ENCODE results near the gene DMWD. TPM values are rescaled to one million over a fixed set of nuclear protein-coding genes. Genes with fewer than 3 reads are reported as not detected.

Gene DMWD
- 21.9 to 41.9 TPM (median 34.3 TPM) in 5 replicates for total RNA-seq (2022; extraction: Qiagen RNA extraction; ENCODE audit: low read depth)

GRCh38 chr19:45792470-45793177 is at the start of gene DMWD:
Gene DMWD (minus strand): TSS chr19:45792845. CDS start chr19:45792756, 89 bp downstream.

GRCh38 chr19:45814851-45815480 is 22.3 kb upstream of the DMWD start, which contains the start of gene RSPH6A:
Gene RSPH6A (minus strand): TSS chr19:45815308. CDS start chr19:45815176, 132 bp downstream.

GRCh38 chr19:45782162-45782691 is 10.4 kb downstream of the DMWD start, which contains the start of gene DMPK:
Gene DMPK (minus strand): TSS chr19:45782490. CDS start chr19:45782352, 138 bp downstream.

GRCh38 chr19:45768984-45769782 is 23.5 kb downstream of the DMWD start, which contains the start of gene SIX5:
Gene SIX5 (minus strand): TSS chr19:45769252. CDS start chr19:45768844, 408 bp downstream.

GRCh38 chr19:45733160-45733810 is 59.4 kb downstream of the DMWD start, which contains the start of gene MEIOSIN:
Gene MEIOSIN (plus strand): TSS chr19:45733439. CDS start chr19:45735377, 1,938 bp downstream.

Other genes with a start within 250 kb of the DMWD start
- 11.8 to 17.6 TPM (median 14.7 TPM) in 5 replicates for gene OPA3, start 208.0 kb downstream of the DMWD start, total RNA-seq (2022; extraction: Qiagen RNA extraction; ENCODE audit: low read depth)
- 0.07 to 0.21 TPM (median 0.14 TPM) in 4 of 5 replicates, not detected in the other for gene GPR4, start 190.6 kb downstream of the DMWD start, total RNA-seq (2022; extraction: Qiagen RNA extraction; ENCODE audit: low read depth)
- 20.3 to 23.8 TPM (median 21.3 TPM) in 5 replicates for gene EML2, start 153.4 kb downstream of the DMWD start, total RNA-seq (2022; extraction: Qiagen RNA extraction; ENCODE audit: low read depth)
- 2.3 to 3.8 TPM (median 2.6 TPM) in 5 replicates for gene GIPR, start 124.6 kb downstream of the DMWD start, total RNA-seq (2022; extraction: Qiagen RNA extraction; ENCODE audit: low read depth)
- gene SNRPD2, start 100.9 kb downstream of the DMWD start, total RNA-seq (2022; extraction: Qiagen RNA extraction; ENCODE audit: low read depth), result 773 to 1,010 TPM (median 799 TPM) in 5 replicates
- 6.9 to 10.7 TPM (median 9.5 TPM) in 5 replicates for gene QPCTL, start 100.2 kb downstream of the DMWD start, total RNA-seq (2022; extraction: Qiagen RNA extraction; ENCODE audit: low read depth)
- gene FBXO46, start 61.9 kb downstream of the DMWD start, total RNA-seq (2022; extraction: Qiagen RNA extraction; ENCODE audit: low read depth), result 7.2 to 12.3 TPM (median 9.9 TPM) in 5 replicates
- gene MEIOSIN, start 59.4 kb downstream of the DMWD start, total RNA-seq (2022; extraction: Qiagen RNA extraction; ENCODE audit: low read depth), result 0.06 to 0.10 TPM (median 0.08 TPM) in 3 of 5 replicates, not detected in the others
- 19.1 to 34.9 TPM (median 27.8 TPM) in 5 replicates for gene SIX5, start 23.6 kb downstream of the DMWD start, total RNA-seq (2022; extraction: Qiagen RNA extraction; ENCODE audit: low read depth)
- 34.3 to 53.0 TPM (median 48.1 TPM) in 5 replicates for gene DMPK, start 10.4 kb downstream of the DMWD start, total RNA-seq (2022; extraction: Qiagen RNA extraction; ENCODE audit: low read depth)
- 0.03 TPM in 1 of 5 replicates, not detected in the others for gene RSPH6A, start 22.5 kb upstream of the DMWD start, total RNA-seq (2022; extraction: Qiagen RNA extraction; ENCODE audit: low read depth)
- gene SYMPK, start 70.3 kb upstream of the DMWD start, total RNA-seq (2022; extraction: Qiagen RNA extraction; ENCODE audit: low read depth), result 54.6 to 80.7 TPM (median 76.2 TPM) in 5 replicates
- gene FOXA3, start 71.5 kb upstream of the DMWD start, total RNA-seq (2022; extraction: Qiagen RNA extraction; ENCODE audit: low read depth), result 0.58 to 1.1 TPM (median 0.81 TPM) in 5 replicates
- gene IRF2BP1, start 93.3 kb upstream of the DMWD start, total RNA-seq (2022; extraction: Qiagen RNA extraction; ENCODE audit: low read depth), result 21.6 to 38.9 TPM (median 35.1 TPM) in 5 replicates
- gene MYPOP, start 109.8 kb upstream of the DMWD start, total RNA-seq (2022; extraction: Qiagen RNA extraction; ENCODE audit: low read depth), result 5.9 to 11.3 TPM (median 9.3 TPM) in 5 replicates
- not detected in 5 replicates for gene NANOS2, start 121.9 kb upstream of the DMWD start, total RNA-seq (2022; extraction: Qiagen RNA extraction; ENCODE audit: low read depth)
- gene NOVA2, start 181.0 kb upstream of the DMWD start, total RNA-seq (2022; extraction: Qiagen RNA extraction; ENCODE audit: low read depth), result 0.08 to 0.19 TPM (median 0.11 TPM) in 5 replicates
- 3.0 to 6.4 TPM (median 4.6 TPM) in 5 replicates for gene CCDC61, start 202.6 kb upstream of the DMWD start, total RNA-seq (2022; extraction: Qiagen RNA extraction; ENCODE audit: low read depth)
- not detected in 5 replicates for gene PGLYRP1, start 230.2 kb upstream of the DMWD start, total RNA-seq (2022; extraction: Qiagen RNA extraction; ENCODE audit: low read depth)
- 0.38 to 0.78 TPM (median 0.51 TPM) in 5 replicates for gene IGFL4, start 248.2 kb upstream of the DMWD start, total RNA-seq (2022; extraction: Qiagen RNA extraction; ENCODE audit: low read depth)